Activated CD4-positive, alpha-beta T cell treated with anti-CD3 and anti-CD28 coated beads, Interleukin-10, Interleukin-2, amounts not matched to agents 100 ng/mL and 50 ng/mL, durations not matched to agents 16 hours and 8 hours (primary cell): Measurements from ENCODE around the gene PHAF1.

Experiments
- DNase-seq: peaks from one replicate; pipeline ENCODE4 v3.0.0-alpha.2; 2020

PHAF1 gene

DNA sequence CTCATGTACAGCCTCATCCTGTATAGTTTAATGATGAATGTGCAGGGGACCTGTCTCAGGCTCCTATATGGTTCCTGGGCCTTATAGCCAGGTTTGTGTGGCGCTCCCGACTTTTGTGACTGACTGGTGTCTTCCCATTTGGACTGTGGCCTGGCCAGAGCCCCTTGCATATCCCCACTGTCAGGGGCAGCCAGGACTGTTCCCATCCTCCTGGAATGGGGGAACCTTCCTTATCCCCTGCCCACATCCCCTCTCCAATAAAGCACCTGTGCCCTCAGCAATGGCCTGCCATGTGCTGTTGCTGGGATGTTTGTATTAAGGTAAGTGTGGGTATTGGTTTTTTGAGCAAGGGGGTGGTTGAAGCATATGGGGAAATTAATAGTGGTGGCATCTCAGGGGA lies 38.5 kb downstream of the PHAF1 start:
- DNase-seq = no peak

- DNase-seq = no peak
Observed at GRCh38 chr16:67148656-67149275, 39.0 kb downstream of the PHAF1 start.

DNA sequence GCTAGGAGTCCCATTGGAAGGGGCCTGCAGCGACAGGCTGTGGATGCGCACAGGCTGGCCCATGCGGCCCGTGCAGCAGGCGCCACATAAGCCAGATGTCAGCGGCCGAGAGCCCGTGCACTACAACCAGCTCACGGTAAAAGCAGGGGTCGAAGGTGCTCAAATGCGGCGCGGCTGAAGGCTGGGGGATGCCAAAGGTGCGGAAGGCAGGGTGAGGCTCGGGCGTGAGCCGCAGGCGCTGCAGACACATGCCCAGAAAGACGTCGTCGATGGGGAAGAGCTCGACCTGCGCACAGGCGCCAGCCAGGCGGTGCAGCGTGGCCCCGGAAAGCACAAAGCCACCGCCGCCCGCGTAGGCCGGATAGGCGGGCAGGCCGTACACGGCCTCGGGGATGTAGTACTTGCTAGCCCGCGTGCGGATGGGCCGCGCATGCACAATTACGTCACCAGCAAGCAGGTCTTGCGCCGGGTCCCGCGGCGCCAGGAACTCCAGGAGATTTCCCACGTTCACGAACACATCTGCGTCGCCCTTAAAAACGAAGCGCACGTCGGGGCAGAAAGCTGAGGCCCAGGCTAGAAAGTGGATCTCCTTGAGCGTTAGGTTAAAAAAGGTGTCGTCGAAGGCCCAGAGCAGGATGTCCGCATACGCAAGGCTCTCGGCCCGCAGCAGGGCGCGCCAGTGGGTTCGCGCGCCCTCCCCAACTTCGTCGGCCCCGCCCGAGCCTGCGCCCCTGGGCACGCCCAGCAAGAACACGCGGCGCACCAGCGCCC lies 39.7 kb downstream of the PHAF1 start:
- DNase-seq = no peak

- peak; percentile 61 for DNase-seq
Observed at GRCh38 chr16:67150047-67150832, 40.5 kb downstream of the PHAF1 start.

DNA sequence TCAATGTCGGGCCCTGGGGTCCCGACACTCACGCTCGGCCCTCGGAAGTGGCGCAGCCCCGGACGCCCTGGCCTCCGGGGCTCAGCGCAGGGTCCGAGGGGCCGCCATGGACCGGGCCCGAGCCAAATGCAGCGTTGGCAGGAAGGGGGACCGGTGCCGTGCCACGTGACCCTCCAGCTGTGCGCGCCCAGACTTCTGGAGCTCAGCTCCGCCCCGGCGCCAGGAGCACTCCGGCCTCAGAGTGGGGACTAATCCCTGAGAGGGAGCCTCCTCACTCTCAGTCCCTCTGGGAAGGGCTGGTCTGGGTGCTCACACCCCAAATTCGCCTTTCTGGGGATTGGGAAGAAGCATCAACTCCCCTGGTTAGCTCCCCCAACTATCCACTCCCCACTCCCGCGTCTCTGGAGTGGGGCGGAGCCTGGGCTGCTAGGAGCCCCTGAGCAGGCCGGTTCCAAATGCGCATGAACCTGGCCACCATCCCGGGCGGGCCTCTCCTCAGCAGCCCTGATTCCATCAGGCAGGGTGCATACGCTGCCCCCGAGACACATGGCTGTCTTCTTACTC lies 41.2 kb downstream of the PHAF1 start, which contains the start of gene B3GNT9:
Gene B3GNT9 (minus strand): TSS at position 166 of the 564 bp plus-strand sequence. CDS start 513 bp downstream, outside the sequence.
- DNase-seq = peak; percentile 51

GRCh38 chr16:67151431-67152097 lies 41.8 kb downstream of the PHAF1 start:
- DNase-seq = no peak

DNA sequence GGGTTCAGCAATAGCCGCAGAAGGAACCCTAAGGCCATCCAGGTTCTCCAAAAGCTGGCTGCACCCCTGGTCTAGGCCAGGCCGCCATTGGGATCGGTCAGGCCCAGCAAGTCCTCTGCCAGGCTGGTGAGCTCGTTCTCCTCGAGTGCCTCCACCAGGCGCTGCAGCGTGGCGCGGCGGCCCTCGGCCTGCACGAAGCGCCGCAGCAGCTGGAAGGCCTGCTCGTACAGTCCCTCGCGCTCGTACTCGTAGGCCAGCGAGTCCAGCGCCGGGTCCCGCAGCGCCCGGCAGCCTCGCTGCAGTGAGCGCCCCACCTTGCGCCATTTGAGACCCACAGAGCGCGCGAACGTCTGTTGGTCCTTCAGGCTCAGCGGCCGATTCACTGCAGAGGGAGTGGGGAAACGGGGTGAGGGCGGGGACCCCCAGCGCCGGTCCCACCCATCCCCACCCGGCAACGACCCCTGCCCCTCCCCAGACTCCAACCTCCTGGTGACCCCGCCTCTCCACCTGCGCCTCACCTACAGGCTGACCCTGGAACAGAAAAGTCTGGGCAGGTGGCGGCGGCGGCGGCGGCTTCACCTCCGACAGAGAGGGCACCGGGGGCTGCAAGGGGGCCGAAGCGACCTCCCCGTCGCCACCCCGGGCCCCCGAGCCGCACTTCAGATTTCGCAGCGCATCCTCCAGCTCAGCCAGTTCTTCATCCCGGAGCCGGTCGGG lies 45.0 kb downstream of the PHAF1 start:
- DNase-seq = no peak

DNA sequence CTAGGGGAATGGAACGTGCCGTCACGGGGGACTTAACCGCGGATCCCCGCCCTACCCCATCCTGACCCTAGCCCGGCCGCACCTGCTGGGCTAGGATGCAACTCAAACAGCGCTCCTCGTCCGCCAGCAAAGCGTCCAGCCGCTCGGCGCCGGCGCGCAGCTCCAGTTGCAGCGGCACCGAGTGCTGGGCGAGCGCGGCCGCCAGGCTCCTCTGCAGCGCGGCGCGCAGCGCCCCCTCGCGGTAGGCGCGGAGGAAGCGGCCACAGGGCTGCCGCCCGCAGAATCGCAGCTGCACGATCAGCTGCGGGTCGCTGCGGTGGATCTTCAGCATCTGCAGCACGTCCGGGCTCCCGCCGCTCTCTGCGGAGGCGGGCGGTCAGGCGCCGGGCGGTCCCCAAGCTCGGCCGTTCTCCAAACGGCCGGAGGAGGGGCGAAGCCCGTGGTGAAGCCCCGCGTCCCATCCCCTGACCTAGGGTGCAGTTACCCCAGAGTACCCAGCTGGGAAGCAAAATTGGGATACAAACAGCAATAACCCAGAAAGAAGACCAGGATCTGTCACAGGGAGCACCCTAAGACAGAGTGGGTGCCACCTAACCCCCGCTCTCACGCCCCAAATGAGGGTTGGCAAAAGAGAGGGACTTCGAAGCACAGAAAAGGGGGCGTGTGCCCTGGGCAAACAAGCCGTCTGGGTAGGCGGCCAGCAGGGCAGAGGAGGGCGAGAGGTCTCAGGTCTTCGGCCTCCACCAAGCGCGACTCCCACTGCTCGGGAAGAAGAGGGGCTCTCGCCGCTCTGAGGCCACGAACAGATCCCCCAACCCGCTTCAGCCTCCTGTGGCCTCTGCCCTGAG lies 45.8 kb downstream of the PHAF1 start:
- peak; percentile 88 for DNase-seq

GRCh38 chr16:67156143-67156844 lies 46.6 kb downstream of the PHAF1 start:
- no peak for DNase-seq

- DNase-seq = no peak
Observed at GRCh38 chr16:67157106-67157748, 47.5 kb downstream of the PHAF1 start.

- DNase-seq = no peak
Observed at GRCh38 chr16:67157892-67158635, 48.3 kb downstream of the PHAF1 start.

DNA sequence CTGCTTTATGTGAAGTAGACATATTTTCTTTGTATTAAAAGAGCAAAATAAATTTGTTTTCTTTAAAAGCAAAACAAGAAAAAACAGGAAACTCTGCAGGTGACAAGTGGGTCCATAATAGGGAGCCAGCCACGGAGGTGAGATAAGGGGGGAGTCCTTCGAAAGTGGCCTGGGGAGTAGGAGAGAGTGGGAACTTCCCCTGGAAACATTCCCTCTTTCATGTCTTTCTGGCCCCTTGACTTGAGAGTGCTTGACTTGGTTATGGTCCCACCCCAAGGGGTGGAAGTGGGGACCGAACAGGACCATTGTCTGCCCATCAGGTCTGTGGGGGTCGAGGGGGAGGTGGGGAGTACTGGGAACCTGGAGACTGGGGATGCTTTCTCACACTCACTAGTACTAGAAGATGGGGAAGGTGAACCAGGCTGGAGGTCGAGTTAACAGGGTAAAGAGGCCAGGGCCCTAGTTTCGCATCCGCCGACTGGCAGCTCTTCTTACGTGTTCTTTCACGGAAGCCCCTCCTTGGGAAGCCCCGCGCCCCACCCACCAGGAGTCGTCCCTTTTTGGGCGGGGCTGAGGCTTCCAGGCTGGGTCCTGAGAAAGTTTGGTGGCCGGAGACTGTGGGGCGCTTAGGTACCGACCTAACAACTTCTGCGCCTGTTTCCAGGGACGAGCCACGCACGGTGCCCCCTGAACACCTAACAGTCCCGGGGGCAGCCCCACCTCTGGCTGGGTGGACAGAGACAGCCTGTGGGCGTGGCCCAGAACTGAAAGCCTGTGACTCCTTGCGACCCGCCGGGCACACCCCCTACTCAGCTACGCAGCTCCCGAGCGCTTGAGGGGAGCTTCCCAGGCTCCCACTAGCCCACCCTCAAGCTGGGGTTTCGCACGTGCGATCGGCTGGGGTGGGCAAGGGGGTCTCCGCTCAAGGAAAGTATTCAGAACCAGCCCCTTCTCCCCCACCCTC lies 49.2 kb downstream of the PHAF1 start:
- DNase-seq = peak; percentile 92

GRCh38 chr16:67161595-67162058 lies 51.9 kb downstream of the PHAF1 start:
- no peak for DNase-seq

GRCh38 chr16:67162506-67163163 lies 52.9 kb downstream of the PHAF1 start:
- DNase-seq = no peak

DNA sequence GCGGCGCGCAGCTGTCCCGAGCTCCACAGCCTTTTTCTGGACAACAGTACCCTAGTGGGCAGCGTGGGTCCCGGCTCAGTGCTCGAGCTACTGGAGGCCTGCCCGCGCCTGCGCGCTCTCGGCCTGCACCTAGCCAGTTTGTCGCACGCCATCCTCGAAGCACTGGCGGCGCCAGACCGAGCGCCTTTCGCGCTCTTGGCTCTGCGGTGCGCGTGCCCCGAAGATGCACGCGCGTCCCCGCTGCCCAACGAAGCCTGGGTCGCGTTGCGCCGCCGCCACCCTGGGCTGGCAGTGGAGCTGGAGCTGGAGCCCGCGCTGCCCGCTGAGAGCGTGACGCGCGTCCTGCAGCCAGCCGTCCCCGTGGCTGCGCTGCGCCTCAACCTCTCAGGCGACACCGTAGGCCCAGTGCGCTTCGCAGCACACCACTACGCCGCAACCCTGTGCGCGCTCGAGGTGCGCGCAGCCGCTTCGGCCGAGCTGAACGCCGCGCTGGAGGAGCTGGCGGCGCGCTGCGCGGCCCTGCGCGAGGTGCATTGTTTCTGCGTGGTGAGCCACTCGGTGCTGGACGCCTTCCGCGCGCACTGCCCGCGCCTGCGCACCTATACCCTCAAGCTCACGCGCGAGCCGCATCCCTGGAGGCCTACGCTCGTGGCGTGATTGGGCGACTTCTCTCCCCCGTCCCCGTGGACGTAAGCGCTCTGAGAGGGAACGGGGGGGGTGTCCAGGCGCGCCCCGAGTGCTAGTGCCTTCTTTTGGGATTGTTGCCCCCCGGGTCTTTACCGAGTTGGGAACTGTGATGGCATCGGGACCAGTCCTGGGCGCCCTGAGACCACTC lies 53.6 kb downstream of the PHAF1 start:
- DNase-seq = peak; percentile 79

- DNase-seq = no peak
Observed at GRCh38 chr16:67163999-67164558, 54.3 kb downstream of the PHAF1 start.
